ENCODE measurements around the gene LARGE2.

LARGE2 gene

DNA sequence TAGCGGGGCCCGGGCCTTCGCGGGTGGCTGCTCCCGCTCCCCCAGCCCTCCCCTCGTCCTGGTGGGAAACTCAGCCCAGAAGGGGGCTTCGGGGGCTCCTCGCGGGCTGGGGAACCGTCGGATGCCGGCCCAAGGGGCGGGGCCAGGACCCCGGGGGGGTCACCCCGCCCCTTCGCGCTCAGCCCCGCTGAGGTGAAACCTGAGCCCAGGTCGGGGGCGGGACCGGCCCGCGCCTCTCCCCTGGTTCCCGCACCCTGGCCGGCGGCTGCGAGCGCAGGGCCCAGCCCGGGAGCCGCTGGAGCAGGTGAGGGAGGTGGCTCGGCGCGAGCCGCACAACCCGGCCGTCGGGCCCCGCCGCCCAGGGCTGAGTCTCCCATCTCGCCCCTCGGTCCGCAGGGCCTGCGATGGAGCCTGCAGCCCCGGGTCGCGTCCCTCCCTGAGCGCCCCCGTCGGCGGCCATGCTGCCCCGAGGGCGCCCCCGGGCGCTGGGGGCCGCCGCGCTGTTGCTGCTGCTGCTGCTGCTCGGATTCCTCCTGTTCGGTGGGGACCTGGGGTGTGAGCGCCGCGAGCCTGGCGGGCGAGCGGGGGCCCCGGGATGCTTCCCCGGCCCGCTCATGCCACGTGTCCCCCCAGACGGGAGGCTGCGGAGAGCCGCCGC is at the start of gene LARGE2:
Gene LARGE2 (plus strand): TSS at position 232 of the 658 bp plus-strand sequence. CDS start 227 bp downstream, at position 459.
- H3K27ac ChIP-seq = peak within 1 kb of the TSS in 18 of 21 experiments; percentile 3 to 86 (median 61)
- H3K4me3 ChIP-seq = peak within 1 kb of the TSS; percentile 33 to 60 (median 43)

DNA sequence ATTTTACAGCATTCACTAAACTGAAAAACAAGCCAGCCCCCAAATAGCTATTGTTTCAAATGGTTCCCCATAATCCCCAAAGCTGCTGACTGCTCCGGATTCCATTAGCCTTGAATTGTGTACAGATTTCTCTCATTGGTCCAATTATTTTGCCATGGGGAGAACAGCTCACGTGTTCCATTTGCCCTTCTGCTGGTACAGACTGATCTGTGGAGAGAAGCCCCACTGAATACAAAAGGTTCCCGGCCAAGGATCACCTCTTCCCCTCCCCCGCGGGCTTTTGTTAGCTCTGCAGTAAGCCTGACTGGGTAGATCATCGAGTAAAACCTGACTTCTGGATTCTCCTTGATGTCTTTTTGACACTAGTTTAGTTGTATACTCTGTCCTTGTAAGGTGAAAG is 46.1 kb upstream of the LARGE2 start:
- Histone ChIP-seq H3K27ac (no peak overlapping the region), H3K4me3 (no peak overlapping the region)

DNA sequence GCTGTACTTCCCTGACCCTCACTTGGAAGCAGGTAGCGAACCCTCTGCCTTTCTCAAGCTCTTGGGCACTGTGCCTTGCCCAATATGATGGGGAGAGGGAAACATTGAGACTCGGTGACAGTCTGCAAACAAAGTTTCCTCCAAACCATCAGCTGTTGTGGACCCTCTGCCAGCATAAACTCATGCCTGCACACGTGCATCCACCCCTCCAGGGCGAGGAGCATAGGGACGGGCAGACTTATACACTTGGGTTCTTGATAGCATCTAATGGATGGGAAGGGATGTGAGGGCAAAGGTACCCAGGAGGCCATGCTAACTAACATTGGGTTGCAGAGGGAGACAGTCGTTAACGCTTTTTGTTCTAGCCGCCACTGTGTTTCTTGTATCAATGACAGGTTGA is 45.2 kb upstream of the LARGE2 start:
- no peak overlapping the region for H3K4me3 ChIP-seq
- no peak overlapping the region for H3K27ac ChIP-seq

DNA sequence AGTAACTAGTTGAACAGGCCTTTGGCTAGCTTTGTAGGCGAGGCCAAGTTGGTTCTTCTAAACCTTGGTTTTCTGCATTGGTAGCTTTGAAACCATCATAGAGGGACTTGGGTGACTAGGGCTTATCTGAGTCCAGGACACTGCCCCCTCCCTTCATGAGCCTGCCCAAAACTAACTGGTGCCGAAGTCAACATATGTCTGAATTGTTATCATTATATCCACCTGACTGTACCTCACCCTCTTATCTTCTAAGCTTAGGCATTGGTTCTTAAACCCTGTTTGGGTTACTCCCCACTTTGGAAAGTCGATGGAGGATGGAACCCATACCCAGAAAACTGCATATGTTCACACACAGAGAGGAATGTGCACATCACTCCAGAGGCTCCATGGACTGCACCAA is 44.6 kb upstream of the LARGE2 start:
- Histone ChIP-seq H3K4me3 (no peak overlapping the region), H3K27ac (no peak overlapping the region)

DNA sequence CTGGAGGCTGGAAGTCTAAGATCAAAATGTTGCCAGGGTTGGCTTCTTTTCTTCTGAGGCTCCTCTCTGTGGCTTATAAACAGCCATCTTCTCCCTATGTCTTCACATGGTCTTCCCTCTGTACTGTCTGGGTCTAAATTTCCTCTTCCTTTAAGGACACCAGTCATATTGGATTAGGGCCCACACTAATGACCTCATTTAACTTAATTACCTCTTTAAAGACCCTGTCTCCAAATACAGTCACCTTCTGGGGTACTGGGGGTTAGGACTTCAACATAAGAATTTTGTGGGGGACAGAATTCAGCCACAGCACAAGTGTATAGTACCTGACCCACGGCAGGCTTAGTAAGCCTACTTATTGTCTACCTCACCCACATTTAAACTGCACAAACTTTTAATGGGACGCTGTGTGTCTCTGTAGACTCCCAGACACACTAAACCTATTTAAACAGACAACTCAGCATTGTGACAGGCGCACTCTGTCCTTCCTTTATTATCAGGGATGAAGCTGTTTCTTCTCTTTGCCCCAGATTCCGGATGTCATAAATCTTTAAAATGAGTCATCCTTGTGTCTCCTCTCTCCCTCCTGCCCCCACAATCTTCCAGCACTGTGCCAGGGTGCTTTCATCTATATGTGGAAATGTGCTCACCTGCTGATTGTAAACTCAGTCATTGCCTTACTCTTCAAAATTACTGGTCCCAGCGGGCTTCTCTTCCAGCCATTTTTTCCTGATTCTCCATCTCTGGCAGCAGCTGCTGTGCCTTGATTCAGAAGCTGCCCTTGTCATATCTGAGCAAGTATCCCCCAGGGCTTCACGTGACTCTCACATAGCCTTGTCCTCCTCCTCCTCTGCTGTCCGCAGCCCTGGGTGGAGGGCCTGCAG is 42.4 kb upstream of the LARGE2 start:
- H3K4me3 ChIP-seq = no peak overlapping the region
- H3K27ac ChIP-seq = no peak overlapping the region

DNA sequence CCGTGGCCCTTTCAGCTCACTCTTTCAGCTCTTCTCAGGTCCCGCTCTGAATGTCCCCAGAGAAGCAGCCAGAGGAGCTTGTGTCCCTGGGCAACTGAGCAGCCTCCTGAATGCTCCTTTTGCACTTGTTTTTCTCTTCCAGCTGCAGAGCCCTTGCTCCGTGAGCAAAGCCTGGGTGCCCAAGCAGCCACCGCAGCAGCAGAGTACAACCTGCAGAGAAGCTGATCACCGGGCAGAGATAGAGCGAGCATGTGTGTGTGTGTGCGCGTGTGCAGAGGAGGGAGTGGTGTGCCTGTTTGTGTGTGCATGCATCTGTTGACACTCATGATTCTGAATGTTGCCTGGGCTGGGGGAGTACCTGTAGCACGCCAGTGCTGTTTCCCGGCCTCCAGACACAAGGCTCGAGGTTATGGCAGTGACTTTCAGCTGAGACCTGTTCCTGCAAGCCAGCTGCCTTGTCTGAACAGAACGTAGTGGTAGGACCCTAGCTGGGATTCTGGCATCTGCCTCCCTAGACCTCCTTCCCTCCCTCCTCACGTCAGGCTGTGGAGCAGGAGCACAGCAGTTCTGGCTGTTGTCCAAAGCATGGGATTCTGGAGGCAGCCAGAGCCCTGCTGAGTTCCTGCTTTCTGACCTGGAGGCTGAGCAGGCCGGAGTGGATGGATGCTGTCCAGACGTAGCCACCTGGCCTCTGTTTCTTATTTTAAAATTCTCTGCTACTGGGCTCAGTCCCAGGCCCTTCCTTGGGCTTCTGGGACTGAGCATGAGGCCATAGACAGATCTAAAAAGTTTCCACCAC is 41.5 kb upstream of the LARGE2 start:
- Histone ChIP-seq H3K27ac (no peak overlapping the region), H3K4me3 (no peak overlapping the region)

DNA sequence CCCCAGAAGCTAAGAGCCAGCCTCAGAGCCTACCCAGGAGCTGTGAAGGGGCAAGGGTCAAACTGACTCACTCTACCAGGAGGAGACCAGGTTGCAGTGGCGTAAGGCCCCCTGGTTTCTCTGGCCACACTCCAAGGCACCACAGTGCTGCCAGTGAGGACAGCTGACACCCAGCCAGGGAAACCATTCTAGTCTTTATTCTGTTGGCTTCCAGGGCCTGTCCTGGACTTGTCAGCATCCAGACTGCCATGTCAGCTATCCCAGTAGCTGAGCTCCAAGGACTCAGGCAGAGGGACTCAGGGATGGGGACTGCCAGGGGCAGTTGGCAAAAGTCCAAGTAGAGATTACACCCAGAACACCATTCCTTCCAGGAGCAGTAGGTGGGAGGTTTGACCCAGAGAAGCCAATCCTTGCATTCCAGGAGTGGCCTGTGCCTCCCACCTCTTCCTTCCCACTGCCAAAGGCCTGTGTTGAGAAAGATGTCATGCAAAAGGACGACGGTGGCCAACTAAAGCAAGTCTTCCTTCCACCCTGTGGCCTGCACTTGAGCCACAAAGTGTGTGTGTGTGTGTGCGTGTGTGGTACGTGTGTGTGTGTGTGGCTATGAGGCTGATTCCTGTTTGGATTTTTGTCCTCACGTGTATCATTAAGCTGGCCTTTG is 40.6 kb upstream of the LARGE2 start:
- Histone ChIP-seq H3K4me3 (no peak overlapping the region), H3K27ac (no peak overlapping the region)

DNA sequence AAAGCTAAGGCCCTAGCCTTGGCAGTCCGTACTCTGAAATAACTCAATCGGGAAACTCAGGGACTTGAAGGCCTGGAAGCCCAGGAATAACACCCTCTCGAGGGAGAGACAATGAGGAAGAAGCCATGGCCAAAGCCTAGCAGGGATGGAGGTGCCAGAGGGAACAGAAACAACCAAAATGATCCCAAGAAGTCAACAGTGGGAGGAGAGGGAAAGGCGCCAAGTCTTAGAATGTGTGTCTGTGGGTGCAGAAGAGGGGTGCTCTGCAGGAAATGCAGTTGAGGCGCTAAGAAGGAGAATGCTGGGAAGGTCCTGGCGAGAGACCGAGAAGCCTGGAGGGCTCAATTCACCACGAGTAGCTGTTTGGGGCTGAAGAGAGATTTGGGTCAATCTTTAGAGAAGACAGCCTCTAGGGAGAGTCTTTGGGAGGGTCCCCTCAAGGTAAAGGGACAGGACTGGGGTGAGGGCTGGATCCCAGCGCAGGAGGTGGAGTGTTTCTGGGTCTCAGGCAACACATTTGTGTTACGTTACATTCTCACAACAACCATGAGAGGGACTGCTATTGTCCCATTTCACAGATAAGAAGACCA is 37.8 kb upstream of the LARGE2 start:
- H3K4me3 ChIP-seq = no peak overlapping the region

DNA sequence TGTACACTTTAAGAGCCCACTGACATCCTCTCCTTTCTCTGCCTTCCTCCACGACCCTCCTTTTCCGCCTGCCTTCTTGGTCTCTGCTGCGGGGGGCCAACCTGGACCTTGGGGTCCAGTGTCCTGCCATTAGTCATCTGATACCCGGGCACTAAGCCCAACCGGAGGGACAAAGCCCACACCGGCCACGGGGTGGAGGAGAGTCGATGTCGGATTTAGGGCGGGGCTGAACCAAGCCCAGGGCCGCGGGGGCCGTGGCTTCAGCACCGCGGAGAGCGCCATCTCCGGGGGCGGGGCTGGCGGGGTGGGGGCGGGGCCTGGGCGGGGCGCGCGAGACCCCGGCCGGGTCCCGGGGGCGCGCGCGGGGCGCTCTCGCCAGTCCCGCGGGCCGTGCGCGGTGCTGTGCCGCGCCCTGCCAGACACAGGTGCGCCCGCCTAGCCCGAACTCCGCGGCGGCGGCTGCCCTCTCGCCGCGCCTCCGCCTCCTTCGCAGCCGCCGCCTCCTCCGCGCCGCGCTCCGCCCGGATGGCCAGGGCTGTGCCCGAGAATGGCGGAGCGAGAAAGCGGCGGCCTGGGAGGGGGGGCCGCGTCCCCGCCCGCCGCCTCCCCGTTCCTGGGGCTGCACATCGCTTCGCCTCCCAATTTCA is 37.1 kb upstream of the LARGE2 start, which contains the start of gene MAPK8IP1:
Gene MAPK8IP1 (plus strand): TSS at position 378 of the 647 bp plus-strand sequence. CDS start 170 bp downstream, at position 548.
- H3K4me3 ChIP-seq = peak within 1 kb of the TSS in 6 of 7 experiments; percentile 28 to 51 (median 45)
- peak within 1 kb of the TSS in 1 of 21 experiments; percentile 14 for H3K27ac ChIP-seq

More for the DNA sequence above, 37.8 kb upstream of the LARGE2 start:
- no peak overlapping the region for H3K27ac ChIP-seq

DNA sequence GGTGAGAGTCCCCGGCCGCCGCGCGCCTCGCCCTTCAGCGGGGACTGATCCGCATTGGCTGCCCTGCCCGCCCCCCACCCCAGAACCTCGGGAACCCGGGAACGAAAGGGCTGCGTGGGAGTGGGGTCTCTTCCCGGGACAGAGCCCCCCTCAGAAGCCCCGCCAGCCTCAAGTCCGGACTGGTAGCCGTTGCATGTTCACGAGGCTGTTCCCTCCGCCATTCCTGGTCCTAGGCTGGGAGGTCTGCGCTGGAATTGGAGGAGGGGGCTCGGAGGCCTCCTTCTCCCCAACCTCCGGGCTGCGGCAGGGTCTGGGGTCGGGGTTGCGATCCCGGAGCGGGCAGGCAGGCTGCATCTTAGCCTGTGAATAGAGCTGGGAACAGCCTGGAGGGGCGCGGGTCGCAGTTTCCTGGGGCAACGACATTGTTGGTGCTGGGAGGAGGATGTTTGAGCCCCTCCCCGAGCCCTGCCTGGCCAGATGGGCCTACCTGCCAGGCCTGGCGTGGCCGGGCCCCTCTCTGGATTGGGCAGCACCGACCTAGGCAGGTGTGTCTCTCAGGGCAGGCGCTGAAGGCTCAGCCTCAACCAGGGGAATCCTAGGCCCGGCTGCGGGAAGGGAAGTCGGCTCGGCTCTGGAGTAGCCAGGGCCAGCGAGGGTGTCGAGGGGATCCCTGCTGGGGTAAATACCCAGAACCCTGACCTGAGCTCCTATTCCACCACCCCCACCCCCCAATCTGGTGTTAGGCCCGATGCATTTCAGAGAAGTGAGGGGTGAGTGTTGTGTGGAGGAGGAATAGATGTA is 36.3 kb upstream of the LARGE2 start:
- Histone ChIP-seq H3K4me3 (peak overlapping the region in 6 of 7 experiments; percentile 28 to 51 (median 45)), H3K27ac (peak overlapping the region in 1 of 21 experiments; percentile 14)

DNA sequence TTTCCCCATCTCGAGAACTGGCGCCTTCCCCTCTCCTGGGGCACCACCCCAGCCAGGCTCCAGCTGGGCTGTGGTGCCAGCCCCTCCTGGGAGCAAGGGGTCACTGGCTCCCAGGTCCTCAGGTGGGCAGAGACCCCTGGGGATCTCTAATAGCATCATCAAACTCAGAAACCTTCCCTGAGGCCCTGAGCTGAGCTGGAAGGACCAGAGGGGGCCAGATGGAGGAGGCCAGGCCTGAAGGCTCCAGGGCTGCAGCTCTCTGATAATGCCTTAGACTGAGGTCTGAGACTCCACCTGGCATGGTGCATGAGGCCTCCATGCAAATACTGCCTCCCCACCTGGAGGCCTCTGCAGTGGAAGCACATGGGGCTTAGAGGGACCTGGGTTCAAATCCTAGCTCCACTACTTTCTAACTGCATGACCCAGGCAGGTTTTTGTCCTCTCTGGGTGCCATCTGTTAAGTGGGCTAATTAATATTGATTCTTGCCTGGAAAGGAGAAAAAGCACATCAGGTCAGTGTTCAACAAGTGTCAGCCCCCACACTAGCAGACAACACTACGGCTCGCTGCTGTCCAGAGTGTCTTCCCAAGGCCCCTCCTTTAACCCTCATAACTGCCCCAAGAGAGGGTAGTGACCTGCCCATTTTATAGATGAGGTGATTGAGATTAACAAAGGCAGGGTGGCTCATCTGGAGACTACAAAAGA is 35.5 kb upstream of the LARGE2 start:
- no peak overlapping the region for H3K4me3 ChIP-seq
- H3K27ac ChIP-seq = no peak overlapping the region

DNA sequence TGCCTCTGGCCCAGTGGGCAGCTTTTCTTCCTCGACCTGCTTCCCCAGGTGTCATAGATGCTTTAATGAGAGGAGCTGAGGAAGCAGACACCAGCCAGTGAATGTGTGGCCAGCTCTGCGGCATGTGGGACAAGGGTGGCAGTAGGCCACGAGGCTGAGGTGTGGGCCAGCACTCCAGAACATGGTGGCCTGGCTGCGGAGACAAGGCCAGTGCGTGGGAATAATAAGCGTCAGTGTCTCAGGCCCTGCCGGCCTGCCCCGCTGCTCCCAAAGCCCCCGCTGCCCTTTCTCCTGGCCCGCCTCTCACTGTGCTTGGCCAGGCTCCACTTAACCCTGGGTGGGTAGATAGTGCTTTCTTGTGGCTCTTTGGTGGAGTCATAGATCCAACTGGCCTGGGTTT is 34.9 kb upstream of the LARGE2 start:
- Histone ChIP-seq H3K27ac (no peak overlapping the region), H3K4me3 (no peak overlapping the region)

DNA sequence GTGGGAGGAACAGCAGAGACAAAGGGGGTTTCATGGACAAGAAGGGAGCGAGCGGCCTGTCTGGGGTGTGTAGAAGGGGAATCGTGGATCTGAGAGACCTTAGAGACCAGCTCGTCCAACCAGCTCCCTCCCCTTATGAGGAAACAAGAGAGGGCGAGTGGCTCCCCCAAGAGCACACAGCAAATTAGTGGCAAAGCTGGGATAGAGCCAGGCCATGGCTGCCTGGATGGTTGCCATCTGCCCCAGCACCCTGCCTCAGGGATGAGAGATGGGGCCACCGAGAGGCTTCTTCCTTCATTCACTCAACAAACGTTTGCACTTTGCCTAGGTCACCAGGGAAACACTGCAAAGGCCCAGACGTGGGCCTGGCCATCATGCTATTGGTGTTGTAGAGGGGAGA is 32.9 kb upstream of the LARGE2 start:
- no peak overlapping the region for H3K27ac ChIP-seq

DNA sequence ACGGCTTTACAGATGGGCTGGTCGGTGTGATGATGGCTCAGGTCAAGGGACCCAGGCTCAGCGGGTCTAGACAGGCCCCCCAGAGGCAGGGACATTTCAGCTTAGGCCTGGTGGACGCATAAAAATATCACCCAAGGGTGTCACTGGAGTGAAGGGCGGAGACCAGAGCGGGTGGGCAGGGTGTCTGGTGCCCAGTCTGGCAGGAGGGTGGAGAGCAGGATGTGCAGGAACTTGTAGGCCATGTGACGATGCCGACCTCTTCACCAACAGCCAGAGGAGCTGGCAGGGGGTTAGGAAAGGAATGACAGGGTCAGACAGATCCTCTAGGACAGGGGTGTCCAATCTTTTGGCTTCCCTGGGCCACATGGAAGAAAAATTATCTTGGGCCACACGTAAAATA is 32.5 kb upstream of the LARGE2 start:
- no peak overlapping the region for H3K27ac ChIP-seq
- H3K4me3 ChIP-seq = no peak overlapping the region

More for the DNA sequence above, 32.9 kb upstream of the LARGE2 start:
- H3K4me3 ChIP-seq = no peak overlapping the region

DNA sequence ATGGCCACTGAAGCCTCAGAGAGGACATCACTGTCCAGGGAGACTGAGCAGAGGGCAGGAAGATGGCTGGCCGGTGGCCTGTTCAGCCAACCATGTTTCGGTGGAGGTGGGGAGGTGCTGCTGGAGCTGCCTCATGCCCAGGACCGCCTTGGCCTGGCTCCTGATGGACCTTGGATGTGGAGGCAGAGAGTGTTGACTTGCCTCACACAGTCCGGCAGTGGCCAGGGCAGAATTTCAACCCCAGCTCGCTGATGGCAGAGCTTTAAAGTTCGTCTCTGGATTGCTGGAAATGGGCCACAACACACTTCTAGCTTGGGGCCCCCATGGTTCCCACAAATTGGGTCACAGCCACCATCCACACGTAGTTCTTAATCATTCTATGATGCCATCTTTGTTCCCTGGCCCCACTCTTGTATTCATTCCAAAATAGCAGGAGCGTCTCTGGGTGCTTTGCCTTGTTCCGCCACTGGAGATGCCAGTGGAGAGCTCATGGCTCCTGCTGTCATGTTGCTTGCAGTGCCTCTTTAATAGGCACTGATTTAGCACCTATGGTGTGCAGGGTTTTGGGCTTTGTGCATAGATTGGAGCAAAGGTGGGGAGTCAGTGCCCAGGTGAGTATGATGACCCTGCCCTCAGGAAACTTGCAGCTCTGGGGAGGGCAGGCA is 31.4 kb upstream of the LARGE2 start:
- Histone ChIP-seq H3K27ac (no peak overlapping the region), H3K4me3 (no peak overlapping the region)

DNA sequence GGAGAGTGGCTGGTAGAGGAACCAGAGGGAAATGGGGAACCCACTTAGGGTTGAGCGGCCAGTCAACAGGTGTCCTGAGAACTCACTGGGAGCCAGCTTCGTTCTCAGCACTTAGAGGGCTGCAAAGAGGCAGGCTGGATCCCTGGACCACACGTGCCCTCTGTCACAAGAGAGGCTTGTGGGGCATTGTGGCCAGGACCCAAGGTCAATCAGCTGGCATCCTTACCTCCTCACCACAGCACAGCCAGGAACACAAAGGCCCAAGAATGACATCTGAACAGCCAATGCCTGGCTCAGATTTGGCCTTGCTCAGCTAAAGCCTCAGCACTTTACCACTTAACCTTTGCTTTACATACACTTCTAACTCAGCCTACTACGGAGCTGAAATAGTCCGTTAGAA is 29.6 kb upstream of the LARGE2 start:
- no peak overlapping the region for H3K27ac ChIP-seq
- H3K4me3 ChIP-seq = no peak overlapping the region

Measured in skin epidermis (tissue), 12 donors.